T follicular helper cell (primary cell): ENCODE data around the gene LHB.

Source experiments
- DNase-seq: peaks from one replicate; pipeline ENCODE4 v3.0.0-alpha.2; 2020; ENCODE audit warnings: low read depth

The LHB gene

DNA sequence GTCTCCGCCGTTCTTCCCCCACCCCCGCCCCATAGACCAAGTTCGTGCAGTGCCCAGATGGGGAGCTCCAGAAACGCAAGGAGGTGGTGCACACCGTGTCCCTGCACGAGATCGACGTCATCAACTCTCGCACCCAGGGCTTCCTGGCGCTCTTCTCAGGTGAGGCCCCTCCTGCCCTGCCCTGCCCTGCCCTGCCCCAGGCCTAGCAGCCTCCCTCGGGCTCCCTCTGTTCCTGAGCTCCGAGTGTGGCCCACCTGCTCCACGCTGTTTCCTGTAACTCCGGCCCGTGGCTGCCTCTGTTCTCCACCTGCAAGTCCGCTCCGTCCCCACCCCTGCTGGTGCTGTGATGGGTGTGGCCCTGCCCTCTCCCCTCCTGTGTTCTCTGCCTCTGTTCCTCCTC lies 6.4 kb downstream of the LHB start:
- no peak for DNase-seq

GRCh38 chr19:49009828-49010227 lies 7.1 kb downstream of the LHB start:
- DNase-seq, result no peak

- DNase-seq, result no peak
These were observed 10.0 kb downstream of the LHB start for GRCh38 chr19:49006905-49007304.

GRCh38 chr19:49004964-49005614 lies 11.8 kb downstream of the LHB start:
- no peak for DNase-seq

GRCh38 chr19:49004133-49004532 lies 12.8 kb downstream of the LHB start:
- no peak for DNase-seq

- peak; percentile 55 for DNase-seq
These were observed 17.2 kb downstream of the LHB start for GRCh38 chr19:48999481-49000325.

GRCh38 chr19:48997972-48998371 lies 18.9 kb downstream of the LHB start:
- peak; percentile 15 for DNase-seq

DNA sequence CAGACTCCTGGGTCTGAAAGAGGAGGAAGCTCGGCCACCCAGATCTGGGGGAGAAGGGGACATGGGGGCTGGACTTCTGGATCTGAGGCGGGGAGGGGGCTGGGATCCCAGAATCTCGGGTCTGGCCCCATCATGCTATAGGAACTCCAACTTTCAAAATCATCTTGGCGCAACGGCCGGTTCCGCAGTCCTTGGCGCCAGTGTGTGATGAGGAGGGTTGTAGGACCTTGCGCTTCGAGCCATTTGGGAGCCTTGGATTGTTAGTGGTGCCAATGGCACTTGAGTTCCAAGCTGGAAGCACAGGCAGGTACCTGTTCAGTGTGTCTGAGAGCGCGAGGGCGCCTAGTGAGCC lies 22.9 kb downstream of the LHB start:
- no peak for DNase-seq

GRCh38 chr19:48993175-48994034 lies 23.5 kb downstream of the LHB start, which contains the start of the genes GYS1 and RUVBL2:
TSS of gene GYS1 (minus strand) at chr19:48993309. CDS start at chr19:48993112, 197 bp downstream.
TSS of gene RUVBL2 (plus strand) at chr19:48993887. CDS start at chr19:48993912, 25 bp downstream.
- DNase-seq, result peak; percentile 99

DNA sequence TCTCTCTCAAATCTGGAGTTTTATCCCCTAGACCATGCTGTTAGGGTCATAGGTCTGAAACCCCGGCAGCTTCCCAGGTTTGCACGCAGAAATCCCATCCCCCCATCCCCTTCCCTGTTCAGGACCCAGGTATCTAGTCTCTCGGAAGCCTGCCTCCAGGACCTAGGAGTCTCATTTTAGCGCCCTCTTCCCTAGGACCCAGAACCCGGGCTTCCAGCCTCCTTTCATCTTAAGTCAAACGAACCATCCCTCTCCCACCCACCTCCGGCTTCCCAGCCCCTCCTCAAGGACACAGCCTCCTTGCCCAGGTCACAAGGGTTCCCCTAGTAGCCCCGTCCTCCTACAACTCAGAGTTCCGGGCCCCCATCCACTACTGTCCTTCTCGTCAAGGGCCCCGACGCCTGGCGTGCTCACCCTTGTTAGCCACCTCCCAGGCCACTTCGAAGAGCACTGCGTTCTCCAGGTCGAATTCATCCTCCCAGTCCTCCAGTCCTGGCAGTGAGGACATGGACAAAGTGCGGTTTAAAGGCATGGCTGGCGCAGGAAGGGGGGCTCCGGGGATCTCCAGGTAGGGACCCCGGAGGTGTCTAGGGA lies 24.2 kb downstream of the LHB start:
- DNase-seq, result no peak

GRCh38 chr19:48991873-48992580 lies 24.9 kb downstream of the LHB start:
- no peak for DNase-seq

DNA sequence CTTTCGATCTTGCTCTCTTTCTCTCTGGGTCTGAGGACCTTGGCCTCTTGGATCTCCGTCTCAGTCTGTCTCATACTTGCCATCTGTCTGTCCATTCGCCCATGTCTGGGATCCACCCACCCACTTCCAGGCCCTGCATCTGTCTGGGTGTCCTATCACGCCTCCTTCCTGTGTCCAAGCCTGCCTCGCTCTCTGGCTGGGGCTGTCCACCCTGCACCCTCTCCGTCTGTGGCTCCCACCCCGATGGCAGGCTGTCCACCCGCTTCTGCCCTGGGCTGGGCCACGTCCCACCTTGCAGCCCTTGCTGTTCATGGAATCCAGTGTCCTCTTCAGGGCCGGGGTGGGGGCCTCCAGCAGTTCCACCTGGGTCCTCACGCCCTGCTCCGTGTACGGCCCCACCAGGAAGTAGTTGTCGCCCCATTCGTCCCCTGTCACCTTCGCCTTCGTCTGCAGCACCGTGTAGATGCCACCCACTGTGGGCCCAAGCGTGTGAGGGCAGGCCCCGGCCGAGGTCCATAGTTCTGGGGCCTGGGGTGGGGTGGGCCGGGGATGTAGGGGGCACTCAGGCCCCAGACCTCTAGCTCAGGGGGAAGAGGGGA lies 25.8 kb downstream of the LHB start:
- no peak for DNase-seq

GRCh38 chr19:48990400-48990799 lies 26.5 kb downstream of the LHB start:
- no peak for DNase-seq

DNA sequence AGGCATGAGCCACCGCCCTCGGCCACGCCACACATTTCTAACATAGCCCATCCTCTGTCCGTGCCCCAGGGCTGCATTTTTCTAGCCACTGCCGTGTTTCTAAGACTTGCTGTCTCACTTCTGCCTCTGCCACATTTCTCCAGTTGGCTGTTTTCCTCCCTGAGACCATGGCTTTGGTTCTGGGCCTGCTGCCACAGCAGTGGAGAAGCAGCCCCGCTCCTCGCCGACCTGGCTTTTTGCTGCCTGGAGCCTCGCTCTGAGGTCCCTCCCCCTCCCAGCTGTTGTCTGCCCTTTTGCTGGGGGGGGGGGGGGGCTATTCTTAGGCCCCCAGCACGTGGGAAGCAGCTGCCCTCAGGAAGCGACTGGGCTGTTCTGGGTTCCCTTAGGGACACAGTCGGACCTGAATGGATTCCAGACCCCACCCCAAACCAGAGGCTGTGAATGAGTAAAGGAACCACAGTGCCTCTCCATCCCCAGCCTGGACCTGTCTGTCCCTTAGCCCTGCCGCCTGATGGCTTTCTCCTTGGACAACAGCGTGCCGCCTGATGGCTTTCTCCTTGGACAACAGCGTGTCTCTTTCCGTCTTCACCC lies 27.1 kb downstream of the LHB start:
- no peak for DNase-seq

GRCh38 chr19:48988860-48989259 lies 28.0 kb downstream of the LHB start:
- DNase-seq, result no peak

GRCh38 chr19:48988286-48988685 lies 28.6 kb downstream of the LHB start:
- no peak for DNase-seq

DNA sequence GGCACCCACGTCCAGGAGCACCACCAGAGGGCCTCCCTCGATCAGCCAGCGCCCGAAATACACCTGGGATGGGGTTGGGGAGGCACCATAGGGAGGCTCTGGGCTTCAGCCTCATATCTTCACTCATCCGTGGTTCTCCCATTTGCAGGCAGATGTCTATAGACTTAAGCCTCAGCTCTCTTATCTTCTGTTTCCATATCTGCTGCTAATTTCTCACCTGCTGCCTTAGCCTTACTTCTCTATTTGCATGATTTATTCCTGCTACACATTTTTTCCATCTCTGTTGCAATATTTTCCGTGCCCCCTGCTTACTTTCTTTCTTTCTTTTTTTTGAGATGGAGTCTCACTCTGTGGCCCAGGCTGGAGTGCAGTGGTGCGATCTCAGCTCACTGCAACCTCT lies 29.6 kb downstream of the LHB start:
- DNase-seq, result no peak

DNA sequence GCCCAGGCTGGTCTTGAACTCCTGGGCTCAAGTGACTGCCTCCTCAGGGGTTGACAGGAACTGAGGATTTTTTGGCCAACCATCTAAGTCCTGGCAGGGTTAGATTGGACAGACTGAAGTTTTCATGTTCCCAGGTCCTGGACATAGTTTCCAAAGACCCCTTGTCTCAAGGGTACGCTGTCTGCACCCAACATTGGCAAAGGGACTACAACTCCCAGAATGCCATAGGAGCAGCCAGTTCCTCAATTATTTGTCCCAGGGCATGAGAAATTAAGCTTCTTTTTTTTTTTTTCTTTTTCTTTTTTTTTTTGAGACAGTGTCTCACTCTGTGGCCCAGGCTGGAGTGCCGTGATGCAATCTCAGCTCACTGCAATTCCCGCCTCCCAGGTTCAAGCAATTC lies 30.7 kb downstream of the LHB start:
- DNase-seq, result no peak

DNA sequence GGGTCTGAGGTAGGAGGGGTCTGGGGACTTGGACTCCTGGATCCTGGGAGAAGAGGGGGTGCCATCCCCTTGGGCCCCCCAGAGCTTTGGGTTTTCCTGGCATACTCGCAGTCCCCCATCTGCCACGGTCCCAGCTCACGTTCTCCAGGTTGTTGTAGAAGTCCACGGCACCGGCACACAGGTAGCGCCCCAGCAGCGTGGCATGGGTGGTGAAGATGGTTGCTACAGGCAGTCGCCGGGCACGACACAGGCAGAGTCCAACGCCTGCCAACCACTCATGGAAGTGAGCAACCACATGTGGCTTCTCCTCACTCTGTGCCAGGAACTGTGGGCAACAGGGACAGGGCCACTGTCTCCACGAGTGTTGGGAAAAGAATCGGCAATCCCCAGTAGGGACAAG lies 31.2 kb downstream of the LHB start:
- no peak for DNase-seq

DNA sequence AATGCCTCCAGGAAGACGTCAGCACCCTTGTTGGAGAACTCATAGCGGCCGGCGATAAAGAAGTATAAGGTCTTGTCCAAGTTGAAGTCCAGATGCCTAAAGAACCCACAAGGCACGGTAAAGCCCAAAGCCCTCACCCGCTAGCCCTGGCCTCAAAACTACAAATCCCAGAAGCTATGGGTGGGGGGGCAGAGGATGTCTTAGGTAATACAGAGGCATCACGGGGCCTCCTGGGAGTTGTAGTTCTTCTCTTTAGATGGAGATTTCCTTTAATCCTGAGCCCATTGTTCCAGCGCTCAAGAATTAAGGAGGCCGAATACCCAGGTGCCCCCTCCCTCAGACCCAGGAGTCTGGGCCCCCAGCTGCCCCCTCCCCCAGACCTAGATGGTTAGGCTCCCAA lies 34.6 kb downstream of the LHB start:
- DNase-seq, result no peak

DNA sequence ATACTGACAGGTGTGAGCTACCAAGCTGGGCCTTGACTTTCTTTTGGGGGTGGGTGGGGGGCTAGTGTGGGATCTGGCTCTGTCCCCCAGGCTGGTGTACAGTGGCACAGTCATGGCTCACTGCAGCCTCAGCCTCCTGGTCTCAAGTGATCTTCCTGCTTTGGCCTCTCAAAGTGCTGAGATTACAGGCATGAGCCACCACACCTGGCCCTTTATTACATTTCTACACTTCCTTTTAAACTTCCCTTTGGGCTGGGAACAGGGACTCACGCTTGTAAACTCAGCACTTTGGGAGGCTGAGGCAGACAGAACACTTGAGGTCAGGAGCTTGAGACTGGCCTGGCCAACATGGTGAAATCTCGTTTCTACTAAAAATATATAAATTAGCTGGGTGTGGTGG lies 39.8 kb downstream of the LHB start:
- DNase-seq, result no peak
